HG03575 (cell line): Measurements from ENCODE around the gene CPSF4.
"Not testable (repeated sequence)": the region's sequence is repeated elsewhere in the genome, so short reads cannot be mapped to it uniquely, and the experiment has no call there.

Source experiments
- ATAC-seq: cut with Tn5 transposase; IDR thresholded peaks from one replicate; pipeline ENCODE4 v1.9.1; 2021; ENCODE audit not compliant: unreplicated experiment, insufficient number of reproducible peaks, low FRiP score; ENCODE audit errors: extremely low read depth

The CPSF4 gene

DNA sequence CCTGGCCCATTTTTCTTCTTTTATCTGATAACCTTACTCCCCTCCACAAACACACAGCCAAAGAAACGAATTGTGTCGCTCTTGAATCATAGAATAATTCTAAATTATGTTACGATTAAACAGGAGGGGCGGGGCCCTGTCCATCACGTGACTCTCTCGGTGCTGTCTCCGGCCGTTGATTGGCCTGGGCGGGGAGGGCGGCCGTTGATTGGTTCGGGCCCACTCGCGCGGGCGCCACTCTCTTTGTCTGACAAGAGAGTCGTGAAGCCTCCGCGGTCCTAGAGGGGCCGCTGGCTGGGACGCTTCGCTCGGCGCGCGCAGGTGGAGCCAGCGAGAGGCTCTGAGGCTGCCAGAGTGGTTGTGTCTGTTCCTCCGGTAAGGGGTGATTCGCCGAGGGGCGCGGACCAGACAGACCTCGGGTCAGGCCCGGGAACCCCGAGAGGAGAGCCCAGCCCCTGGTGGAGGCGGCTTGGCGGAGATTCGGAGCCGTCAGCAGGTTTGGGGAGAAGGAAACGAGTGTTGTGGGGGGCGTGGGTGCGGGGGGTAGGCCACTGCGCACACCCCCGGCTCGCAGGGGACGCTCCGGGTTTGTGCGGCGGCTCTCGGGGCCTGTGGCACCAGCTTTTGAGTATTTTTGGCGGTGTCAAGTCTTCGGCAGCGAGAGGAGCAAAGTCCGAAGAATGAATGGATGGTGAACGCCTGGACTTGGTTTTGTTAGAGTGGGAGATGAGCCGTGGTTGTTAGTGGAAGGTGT, 34.0 kb downstream of the CPSF4 start, which contains the start of gene ZNF789:
ZNF789 (plus strand) TSS at position 330 of the 754 bp plus-strand sequence. CDS start 3,567 bp downstream, outside the sequence.
- peak; percentile 28 for ATAC-seq

DNA sequence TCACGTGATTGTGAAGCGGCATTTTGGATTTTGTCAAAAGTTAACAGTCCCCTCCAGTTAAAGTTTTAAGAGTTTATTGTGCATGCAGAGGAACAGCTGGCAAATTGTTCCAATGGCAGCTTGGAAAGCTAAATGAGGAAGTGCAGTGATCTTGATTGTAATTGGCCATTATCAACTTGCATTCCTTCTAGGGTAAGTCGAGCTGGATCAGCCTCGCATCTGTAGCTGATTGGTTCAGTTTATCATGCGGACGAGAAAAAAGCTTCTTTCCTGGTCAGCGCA, 34.5 kb downstream of the CPSF4 start:
- ATAC-seq: no peak

DNA sequence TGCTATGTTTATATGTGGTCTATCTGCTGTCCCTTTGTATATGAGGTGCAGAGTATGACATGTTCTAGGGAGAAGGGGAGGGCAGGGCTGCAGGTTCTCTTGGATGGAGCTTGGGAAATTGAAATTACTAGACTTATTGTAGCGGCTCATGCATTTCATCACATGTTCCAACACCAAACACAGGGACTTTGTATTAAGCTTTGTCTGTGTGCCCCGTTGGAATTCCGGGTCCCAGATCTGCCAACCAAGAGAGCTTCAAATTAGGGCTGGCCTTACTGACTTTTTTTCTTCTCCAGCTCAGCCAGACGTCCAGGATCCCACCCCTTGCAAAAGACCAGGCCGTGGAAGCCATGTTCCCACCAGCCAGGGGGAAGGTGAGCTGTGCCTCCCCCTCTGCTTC, 37.4 kb downstream of the CPSF4 start:
- ATAC-seq: no peak

DNA sequence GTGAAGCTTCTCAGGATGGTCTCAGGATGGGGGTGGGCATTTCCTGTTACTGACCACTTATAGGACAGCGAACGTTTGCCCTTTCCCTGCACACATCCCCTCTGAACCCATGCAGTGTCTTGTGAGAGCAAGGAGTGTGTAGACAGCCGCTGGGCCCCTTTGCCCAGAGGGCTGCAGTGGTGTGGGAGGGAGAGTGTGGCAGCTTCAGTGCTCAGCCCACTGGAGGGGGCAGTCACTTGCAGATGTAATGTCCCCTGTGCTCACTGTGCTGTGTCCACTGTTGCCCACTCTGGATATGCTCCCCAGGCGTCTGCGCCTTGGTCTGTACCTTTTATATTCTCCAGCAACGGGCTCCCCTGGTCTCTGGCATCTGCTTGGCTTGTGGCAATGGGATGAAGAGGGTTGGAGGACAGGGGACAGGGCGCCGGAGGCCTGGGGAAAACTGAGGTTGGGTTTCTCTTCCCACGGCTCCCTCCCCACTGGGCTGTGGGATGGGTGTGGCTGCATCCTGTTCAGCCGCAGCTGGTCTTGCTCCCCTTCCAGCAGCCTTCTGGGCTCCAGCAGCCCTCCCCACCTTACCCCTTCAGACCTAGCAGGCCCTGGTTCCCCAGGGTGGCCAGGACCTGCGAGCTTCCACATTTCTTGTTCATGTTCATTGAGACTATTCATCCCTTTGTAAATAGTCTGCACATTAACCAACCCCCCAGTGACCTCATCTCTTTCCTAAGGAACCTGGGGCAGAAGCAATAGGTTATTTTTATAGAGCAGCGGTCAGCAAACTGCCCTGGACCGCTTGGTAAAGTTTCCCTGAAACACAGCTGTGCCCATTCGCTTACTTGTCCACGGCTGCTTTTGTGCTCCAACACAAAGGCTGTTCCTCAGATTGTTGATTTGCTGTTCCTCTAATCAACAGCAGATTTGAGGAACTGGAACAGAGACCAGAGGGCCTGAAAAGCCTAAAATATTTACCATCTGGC, 40.0 kb downstream of the CPSF4 start:
- ATAC-seq: no peak

DNA sequence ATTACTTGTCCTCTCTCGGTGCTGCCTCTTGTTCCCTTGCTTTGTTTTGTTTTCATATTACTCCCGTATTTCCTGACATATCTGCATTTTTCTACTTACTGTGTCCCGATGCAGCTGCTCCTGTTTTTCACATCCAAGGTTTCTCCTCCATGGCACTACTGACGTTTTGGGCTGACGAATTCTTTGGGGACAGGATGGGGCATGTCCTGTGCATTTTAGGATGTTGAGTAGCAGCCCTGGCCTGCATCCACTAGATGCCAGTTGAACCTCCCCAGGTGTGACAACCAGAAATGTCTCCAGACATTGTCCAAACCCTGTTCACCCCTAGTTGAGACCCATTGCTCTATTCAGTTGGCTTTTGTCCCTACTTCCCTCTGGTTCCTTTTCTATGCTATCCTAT, 46.4 kb downstream of the CPSF4 start:
- no peak for ATAC-seq

DNA sequence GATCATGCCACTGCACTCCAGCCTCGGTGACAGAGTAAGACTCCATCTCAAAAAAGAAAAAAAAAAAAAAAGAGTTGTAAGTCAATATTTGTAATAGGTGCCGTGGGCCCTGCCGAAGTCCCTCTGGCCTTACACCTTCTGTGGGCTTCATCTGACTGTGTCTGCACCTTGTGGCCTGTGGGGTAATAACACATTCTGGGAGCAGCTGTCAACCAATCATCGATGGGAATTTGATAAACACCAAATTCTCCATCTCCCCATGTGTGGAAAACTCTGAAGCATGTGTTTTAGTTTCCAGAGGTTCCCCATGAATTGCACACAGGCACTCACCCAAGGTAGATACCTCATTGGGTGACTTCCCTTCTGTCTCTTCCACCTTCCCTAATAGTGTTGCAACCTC, 50.5 kb downstream of the CPSF4 start:
- no peak for ATAC-seq

DNA sequence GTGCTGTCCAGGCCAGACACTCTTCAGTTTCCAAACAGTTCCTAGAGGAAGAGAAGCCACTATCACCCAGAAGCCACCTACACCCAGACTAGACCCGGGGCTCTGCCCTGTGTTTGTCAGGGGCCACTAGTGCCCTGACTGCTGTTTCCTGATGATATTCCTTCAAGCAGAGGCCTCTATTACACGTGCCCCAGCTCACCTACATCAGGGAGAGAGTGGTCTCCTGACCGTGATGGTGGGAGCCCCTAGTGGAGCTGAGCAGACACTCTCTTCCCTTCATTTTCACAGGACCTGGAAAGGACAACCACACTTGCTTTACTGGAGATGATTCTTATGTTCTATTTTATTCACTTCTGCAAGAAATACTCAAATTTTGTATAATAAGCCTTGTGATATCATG, 52.1 kb downstream of the CPSF4 start:
- ATAC-seq: no peak

DNA sequence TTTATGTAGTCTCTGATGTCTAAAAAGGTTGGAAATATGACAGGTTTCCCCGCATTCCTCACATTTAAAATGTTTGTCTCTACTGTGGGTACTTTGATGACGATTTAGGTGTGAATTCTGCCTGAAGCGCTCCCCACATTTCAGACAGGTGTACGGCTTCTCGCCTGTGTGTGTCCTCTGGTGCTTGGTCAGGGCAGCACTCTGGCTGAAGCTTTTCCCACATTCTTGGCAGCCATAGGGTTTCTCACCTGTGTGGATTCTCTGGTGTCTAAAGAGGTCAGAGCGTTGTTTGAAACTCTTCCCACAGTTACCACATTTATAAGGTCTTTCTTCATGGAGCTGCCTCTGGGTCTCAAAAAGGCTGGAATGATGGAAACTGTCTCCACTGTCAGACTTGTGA, 55.1 kb downstream of the CPSF4 start:
- no peak for ATAC-seq

DNA sequence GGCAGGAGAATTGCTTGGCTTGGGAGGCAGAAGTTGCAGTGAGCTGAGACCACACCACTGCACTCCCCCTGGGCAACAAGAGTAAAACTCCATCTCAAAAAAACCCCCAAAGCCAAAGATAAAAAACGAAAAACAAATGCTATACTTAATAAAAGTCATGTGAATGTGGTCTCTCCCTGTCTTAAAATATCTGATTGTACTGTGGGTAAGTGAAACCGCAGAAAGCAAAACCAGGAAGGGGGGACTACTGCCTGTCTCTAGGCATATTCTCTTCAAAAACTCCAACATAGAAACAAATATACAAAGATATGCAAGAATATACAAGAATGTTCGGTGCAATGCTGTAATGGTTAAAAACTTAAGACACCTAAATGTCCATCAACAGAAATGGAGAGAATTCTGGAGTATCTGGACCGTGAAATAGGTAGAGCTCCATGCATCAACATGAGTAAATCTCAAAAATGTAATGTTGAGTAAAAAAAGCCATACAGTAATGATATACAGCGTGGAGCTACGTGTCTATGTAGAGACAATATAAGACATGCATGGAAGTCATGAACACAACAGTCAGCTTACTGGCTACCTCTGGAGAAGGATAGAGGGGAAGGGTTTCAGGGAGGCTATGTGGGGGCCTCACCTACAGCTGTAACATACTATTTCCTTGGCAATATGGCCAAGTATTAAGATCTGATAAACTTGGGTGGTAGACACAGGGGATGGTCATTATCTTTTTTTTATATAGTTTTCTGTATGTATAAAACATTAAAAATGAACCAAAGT, 59.2 kb downstream of the CPSF4 start:
- no peak for ATAC-seq

DNA sequence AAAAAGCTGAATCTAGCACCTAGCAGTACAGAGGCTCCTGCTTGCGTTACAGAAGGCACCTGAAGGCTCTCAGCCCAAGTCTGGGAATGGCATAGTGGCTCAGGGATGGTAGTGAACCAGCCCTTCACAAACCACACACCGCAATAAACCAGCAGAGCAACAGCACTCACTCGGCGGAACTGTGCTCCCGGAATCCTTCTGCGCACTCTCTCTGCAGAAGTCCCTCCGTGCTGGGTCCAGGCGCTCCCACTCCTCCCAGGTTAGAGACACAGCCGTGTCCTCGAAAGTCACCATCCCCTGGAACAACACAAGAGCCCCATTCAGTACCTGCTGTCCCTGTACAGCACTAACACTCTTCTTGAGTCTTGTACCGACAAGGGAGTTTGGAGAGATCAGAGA, 59.8 kb downstream of the CPSF4 start:
- no peak for ATAC-seq

DNA sequence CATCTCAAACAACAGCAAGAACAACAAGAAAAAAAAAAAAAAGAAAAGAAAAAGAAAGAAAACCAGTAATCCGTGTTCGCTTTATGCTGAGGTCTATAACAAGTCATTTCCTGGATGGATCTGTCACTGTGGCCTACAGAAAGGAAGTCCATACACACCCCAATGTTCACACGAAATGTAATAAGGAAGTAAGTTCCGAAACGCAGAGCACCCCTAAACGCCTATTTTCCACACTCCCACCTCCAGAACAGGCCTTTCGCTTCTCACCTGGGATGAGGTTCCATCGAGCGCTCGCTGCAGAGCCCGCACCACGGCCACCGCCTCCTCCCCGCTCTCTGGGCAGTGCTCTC, 60.6 kb downstream of the CPSF4 start:
- ATAC-seq: no peak

DNA sequence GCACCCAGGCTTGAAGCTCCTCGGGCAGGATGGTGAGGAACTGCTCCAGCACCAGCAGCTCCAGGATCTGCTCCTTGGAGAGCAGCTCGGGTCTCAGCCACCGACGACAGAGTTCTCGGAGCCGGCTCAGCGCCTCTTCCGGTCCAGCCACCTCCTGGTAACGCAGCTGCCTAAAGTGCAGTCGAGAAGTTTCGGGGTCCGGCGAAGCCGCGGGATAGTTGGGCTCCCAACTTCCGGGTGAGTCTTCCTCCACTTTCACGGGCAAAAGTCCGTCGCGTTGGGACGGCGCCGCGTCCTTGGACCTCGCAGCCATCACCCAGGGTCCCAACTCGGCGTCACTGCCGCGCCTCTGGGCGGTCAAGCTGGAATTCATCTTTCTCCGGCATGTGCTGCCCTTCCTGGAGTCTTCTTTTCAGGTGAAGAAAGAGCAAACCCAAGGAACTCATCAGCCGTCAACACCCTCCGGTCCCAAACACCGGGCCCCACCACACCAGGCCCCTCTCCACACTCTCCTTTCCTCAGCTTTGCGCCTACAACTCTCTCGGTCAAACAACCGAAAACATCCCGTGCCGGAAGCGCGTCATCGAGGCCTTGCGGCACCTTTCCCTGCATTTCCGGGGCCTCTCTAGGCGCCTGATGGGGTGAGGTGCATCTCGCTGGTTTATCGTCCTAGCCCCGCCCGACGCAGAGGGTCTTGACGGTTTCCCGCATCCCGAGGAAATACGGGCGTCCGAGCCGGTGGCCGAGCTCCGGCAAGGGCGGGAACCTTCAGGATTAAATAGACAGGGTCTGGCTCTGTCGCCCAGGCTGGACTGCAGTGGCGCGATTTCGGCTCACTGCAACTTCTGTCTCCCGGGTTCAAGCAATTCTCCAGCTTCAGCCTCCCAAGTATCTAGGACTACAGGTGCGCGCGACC, 61.2 kb downstream of the CPSF4 start, which contains the start of gene ZNF394:
ZNF394 (minus strand) TSS at position 561 of the 916 bp plus-strand sequence; CDS start at position 373, 188 bp downstream.
- ATAC-seq: no peak

DNA sequence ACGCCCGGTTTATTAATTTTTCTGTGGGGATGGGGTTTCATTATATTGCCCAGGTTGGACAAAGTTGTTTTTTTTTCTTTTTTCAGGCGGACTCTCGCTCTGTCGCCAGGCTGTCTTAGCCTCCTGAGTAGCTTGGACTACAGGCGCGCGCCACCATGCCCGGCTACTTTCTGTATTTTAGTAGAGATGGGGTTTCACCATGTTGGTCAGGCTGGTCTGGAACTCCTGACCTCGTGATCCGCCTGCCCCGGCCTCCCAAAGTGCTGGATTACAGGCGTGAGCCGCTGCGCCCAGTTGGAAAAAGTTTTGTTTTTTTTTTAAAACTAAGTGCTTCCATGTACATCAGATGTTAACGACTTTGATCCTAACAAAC, 61.9 kb downstream of the CPSF4 start:
- no peak for ATAC-seq

DNA sequence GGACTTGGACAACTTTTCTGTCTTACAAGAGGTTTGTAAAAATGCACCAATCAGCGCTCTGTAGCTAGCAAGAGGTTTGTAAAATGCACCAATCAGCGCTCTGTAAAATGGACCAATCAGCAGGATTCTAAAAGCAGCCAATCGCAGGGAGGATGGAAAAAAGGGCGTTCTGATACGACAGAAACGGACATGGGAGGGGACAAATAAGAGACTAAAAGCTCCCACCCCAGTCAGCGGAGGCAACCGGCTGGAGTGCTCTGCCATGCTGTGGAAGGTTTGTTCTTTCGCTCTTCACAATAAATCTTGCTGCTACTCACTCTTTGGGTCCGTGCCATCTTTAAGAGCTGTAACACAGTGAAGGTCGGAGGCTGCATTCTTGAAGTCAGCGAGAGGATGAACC, 62.5 kb downstream of the CPSF4 start:
- ATAC-seq: not testable (repeated sequence)

DNA sequence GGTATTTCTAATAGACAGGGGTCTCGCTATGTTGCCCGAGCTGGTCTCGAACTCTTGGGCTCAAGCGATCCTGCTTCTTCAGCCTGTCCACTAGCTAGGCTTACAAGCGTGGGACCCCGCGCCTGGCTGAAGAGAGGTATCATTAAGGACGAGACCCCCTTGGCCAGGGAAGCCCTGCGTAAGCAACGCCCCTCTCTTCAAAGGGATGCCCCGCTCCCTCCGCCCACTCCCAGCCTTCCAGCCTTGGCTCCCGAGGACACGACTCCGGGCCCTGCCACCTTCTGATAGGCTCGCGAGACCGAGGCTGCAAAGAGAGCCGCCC, 65.5 kb downstream of the CPSF4 start:
- ATAC-seq: no peak

DNA sequence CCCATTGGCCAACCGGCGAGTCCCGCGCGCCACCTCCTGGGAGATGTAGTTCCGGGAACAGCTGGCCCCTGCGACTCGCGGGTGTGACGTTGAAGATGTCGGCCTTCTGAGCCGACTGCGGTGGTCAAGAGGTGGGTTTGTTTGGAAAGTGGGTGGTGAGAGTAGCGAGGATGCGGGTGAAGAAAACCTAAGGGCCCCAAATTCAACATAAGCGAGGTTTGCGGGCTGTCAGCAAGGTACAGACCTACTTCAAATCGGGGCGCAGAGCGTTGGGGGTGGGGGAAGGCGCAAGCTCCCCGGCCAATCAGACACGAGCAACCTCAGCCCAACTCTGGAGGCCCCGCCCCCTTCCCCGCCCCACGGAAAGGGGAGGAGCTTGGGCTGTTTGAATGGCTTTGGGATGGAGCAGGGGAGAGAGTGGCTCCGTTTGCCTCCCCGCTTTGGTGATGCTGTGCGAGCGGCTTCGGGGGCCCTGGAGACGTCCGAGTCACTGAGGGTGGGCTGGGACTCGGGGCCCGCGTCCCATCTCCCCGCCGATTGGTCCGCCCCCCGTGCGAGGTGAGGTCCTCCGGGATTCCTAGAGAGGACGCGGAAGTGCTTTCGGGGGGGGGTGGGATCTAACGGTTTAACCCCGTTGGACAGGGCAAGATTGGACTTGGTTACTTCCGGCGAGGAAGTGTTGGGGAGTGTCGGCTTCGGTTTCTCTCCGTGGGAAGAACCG, 66.0 kb downstream of the CPSF4 start, which contains the start of gene ZKSCAN5:
ZKSCAN5 (plus strand) TSS at position 60 of the 721 bp plus-strand sequence. CDS start 1,383 bp downstream, outside the sequence.
- ATAC-seq: peak; percentile 38

DNA sequence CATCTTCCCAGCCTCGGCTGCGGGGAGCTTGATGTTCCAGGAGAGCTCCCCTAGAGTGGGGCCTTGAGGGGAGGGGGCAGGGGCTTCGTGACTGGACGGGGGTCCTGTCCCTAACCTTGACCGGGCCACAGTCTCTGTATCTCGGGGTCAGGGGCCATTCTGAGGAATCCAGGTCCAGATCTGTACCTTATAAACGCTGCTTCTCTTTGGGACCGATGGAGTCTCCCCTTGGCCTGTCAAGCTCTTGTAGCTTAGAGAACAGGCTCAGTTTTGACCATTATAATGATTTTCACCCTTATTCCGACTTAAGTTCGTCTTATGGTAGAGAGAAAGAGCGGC, 66.5 kb downstream of the CPSF4 start:
- ATAC-seq: no peak
